Panc1 (cell line): ENCODE measurements around the gene RNASE3.

Experiments
- REST ChIP-seq, 2 experiments: IDR thresholded peaks; 2 replicates each; pipeline ENCODE4 v1.6.1; 2011 to 2012; ENCODE audit warnings: low read depth in 2 of 2, control low read depth in 1 of 2, low read length in 1 of 2, mild to moderate bottlenecking in 1 of 2, moderate library complexity in 1 of 2; ENCODE audit not compliant: insufficient read depth in 1 of 2
- SIN3A ChIP-seq: IDR thresholded peaks from 2 replicates; pipeline ENCODE4 v1.6.1; 2012; ENCODE audit warnings: low read depth, mild to moderate bottlenecking, low read length, moderate library complexity, borderline replicate concordance; ENCODE audit not compliant: insufficient read depth
- TF ChIP-seq, protein P1 (sequence below): fragments of 450-650 bp; IDR thresholded peaks from 2 replicates; pipeline ENCODE4 v1.5.1; 2017; ENCODE audit warnings: mild to moderate bottlenecking

GRCh38 chr14:20934148-20934762 lies 43.1 kb downstream of the RNASE3 start:
- TF ChIP-seq, protein P1, sequence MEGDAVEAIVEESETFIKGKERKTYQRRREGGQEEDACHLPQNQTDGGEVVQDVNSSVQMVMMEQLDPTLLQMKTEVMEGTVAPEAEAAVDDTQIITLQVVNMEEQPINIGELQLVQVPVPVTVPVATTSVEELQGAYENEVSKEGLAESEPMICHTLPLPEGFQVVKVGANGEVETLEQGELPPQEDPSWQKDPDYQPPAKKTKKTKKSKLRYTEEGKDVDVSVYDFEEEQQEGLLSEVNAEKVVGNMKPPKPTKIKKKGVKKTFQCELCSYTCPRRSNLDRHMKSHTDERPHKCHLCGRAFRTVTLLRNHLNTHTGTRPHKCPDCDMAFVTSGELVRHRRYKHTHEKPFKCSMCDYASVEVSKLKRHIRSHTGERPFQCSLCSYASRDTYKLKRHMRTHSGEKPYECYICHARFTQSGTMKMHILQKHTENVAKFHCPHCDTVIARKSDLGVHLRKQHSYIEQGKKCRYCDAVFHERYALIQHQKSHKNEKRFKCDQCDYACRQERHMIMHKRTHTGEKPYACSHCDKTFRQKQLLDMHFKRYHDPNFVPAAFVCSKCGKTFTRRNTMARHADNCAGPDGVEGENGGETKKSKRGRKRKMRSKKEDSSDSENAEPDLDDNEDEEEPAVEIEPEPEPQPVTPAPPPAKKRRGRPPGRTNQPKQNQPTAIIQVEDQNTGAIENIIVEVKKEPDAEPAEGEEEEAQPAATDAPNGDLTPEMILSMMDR, result peak; percentile 67
- no peak for TF ChIP-seq SIN3A
- no peak for TF ChIP-seq REST (IDR thresholded peaks at IDR 0.05; ENCODE audit: insufficient read depth in 1 of 2, low read depth in 2 of 2, low read length in 1 of 2)
